HepG2 (cell line): ENCODE results near the gene DNASE2. TPM values are rescaled to one million over a fixed set of nuclear protein-coding genes. Genes with fewer than 3 reads are reported as not detected.

Source experiments
- ATAD3A ChIP-seq: sonication (generic); formaldehyde crosslinking; IDR thresholded peaks from 2 replicates; pipeline ENCODE4 v1.4.0; 2020; ENCODE audit warnings: missing genetic modification reagents
- CHD2 ChIP-seq: IDR thresholded peaks from 2 replicates; pipeline ENCODE4 v1.6.1; 2011; ENCODE audit warnings: low read depth, low read length, improper control_type of control experiment
- ESRRA ChIP-seq: sonication (generic); formaldehyde crosslinking; IDR thresholded peaks from 2 replicates; pipeline ENCODE4 v1.5.1; 2020; ENCODE audit warnings: mild to moderate bottlenecking, low read depth, missing genetic modification reagents
- IRX3 ChIP-seq: sonication (generic); formaldehyde crosslinking; IDR thresholded peaks from 2 replicates; pipeline ENCODE4 v1.8.1; 2023; ENCODE audit warnings: mild to moderate bottlenecking, low read depth, missing genetic modification reagents, borderline replicate concordance
- PHF20 ChIP-seq: sonication (generic); formaldehyde crosslinking; IDR thresholded peaks from 2 replicates; pipeline ENCODE4 v1.5.0; 2020; ENCODE audit warnings: mild to moderate bottlenecking, missing genetic modification reagents
- SKI ChIP-seq: fragments of 450-650 bp; IDR thresholded peaks from one replicate; pipeline ENCODE4 v1.6.1; 2018; ENCODE audit warnings: mild to moderate bottlenecking; ENCODE audit not compliant: partially characterized antibody
- SOX6 ChIP-seq, 2 experiments: fragments of 450-650 bp in 1 of 2; sonication (generic) in 1 of 2; formaldehyde crosslinking in 1 of 2; IDR thresholded peaks; 2 replicates each; pipeline versions ENCODE4 v1.4.0 to v1.6.1; 2017 to 2020; ENCODE audit warnings: antibody characterized with exemption in 1 of 2, mild to moderate bottlenecking in 1 of 2, missing genetic modification reagents in 1 of 2
- TMF1 ChIP-seq: sonication (generic); formaldehyde crosslinking; IDR thresholded peaks from 2 replicates; pipeline ENCODE4 v1.8.1; 2022; ENCODE audit warnings: low read depth, missing genetic modification reagents
- ZNF136 ChIP-seq: sonication (generic); formaldehyde crosslinking; IDR thresholded peaks from 2 replicates; pipeline ENCODE4 v1.8.1; 2022; ENCODE audit warnings: low read depth, mild to moderate bottlenecking, moderate library complexity, missing genetic modification reagents
- ZNF383 ChIP-seq: sonication (generic); formaldehyde crosslinking; IDR thresholded peaks from 2 replicates; pipeline ENCODE4 v1.4.0; 2020; ENCODE audit warnings: missing genetic modification reagents, mild to moderate bottlenecking, borderline replicate concordance
- ZNF703 ChIP-seq: sonication (generic); formaldehyde crosslinking; IDR thresholded peaks from 2 replicates; pipeline ENCODE4 v1.5.1; 2020; ENCODE audit warnings: missing genetic modification reagents, mild to moderate bottlenecking, moderate library complexity, borderline replicate concordance
- polyA plus RNA-seq, 8 experiments: library from polyadenylated mRNA; depleted of rRNA in 3 of 8; stranded (reverse) in 7 of 8; unstranded in 1 of 8; fragments of >200 nt; fragmentation: Illumina TruSeq in 4 of 8; extraction: Trizol in 4 of 8; gene quantifications; 2 replicates each; pipeline versions ENCODE4 v1.2.1 to v1.2.3, GENCODE V29; 2011 to 2016; ENCODE audit warnings: low read depth in 4 of 8, missing spikeins in 1 of 8, mixed read lengths in 1 of 8; ENCODE audit not compliant: insufficient read depth in 1 of 8
- total RNA-seq, 5 experiments: library from RNA; depleted of rRNA; stranded (reverse); fragments of >200 nt; fragmentation: Illumina TruSeq; extraction: Trizol; gene quantifications; 2 replicates each; pipeline ENCODE4 v1.2.3, GENCODE V29; 2016; ENCODE audit warnings: low read depth in 1 of 5
- TF ChIP-seq, protein P1 (sequence below): sonication (generic); formaldehyde crosslinking; IDR thresholded peaks from 2 replicates; pipeline ENCODE4 v1.5.1; 2020; ENCODE audit warnings: missing genetic modification reagents, mild to moderate bottlenecking, borderline replicate concordance
- TF ChIP-seq, protein P2 (sequence below): sonication (generic); formaldehyde crosslinking; conservative IDR thresholded peaks from 2 replicates; pipeline ENCODE4 v1.8.1; 2023; ENCODE audit warnings: missing genetic modification reagents
- TF ChIP-seq, protein P3 (sequence below): sonication (generic); formaldehyde crosslinking; IDR thresholded peaks from 2 replicates; pipeline ENCODE4 v1.5.0; 2020; ENCODE audit warnings: missing genetic modification reagents
- TF ChIP-seq, protein P4 (sequence below): sonication (generic); formaldehyde crosslinking; IDR thresholded peaks from 2 replicates; pipeline ENCODE4 v1.4.0; 2020; ENCODE audit warnings: missing genetic modification reagents, low read depth, mild to moderate bottlenecking, borderline replicate concordance
- TF ChIP-seq, protein P5 (sequence below): IDR thresholded peaks from 2 replicates; pipeline ENCODE4 v1.4.0; 2020; ENCODE audit warnings: mild to moderate bottlenecking, missing genetic modification reagents

Gene DNASE2
- total and polyA plus RNA-seq, 2 of the 13 experiments (the other 11 are each of a cell fraction or from before 2014, with no cell fraction given) = 7.5 to 16.2 TPM

DNA sequence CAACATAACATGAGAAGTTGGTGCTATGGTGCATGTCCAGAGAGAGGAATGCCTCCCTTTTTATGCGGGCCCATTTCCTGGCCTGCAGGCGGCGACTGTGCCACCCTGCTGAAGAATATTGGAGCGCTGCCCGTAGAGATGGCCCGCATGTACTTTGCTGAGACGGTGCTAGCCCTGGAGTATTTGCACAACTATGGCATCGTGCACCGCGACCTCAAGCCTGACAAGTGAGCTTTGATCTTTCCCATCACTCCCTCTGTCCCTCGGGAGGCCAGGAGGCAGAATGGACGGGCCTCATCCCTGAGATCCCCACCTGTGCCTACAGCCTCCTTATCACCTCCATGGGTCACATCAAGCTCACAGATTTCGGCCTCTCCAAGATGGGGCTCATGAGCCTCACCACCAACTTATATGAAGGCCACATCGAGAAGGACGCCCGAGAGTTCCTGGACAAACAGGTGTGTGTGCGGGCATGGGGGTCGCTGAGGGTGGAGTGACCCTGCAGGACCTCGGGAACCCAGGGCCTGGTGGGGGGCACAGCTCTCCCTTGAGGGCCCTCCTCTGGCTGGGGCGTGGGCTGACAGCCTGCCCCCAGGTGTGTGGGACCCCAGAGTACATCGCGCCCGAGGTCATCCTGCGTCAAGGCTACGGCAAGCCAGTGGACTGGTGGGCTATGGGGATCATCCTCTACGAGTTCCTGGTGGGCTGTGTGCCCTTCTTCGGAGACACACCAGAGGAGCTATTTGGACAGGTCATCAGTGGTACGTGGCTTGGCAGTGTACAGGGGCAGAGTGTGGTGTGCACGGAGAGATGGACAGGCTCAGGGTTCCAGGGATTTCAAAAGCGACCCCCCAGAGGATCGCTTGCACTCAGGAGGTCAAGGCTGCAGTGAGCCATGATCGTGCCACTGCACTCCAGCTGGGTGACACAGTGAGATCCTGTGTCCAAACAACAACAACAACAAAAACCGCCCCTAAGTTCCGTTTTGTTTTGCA is 16.2 kb downstream of the DNASE2 start (continued):
- TF ChIP-seq, protein P1, sequence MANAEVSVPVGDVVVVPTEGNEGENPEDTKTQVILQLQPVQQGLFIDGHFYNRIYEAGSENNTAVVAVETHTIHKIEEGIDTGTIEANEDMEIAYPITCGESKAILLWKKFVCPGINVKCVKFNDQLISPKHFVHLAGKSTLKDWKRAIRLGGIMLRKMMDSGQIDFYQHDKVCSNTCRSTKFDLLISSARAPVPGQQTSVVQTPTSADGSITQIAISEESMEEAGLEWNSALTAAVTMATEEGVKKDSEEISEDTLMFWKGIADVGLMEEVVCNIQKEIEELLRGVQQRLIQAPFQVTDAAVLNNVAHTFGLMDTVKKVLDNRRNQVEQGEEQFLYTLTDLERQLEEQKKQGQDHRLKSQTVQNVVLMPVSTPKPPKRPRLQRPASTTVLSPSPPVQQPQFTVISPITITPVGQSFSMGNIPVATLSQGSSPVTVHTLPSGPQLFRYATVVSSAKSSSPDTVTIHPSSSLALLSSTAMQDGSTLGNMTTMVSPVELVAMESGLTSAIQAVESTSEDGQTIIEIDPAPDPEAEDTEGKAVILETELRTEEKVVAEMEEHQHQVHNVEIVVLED = no peak
- TF ChIP-seq ATAD3A (no peak), SKI (peak; percentile 7), ZNF136 (CRISPR knock-in tag) (no peak), TMF1 (no peak), SOX6 (IDR thresholded peaks at IDR 0.05) (no peak), SOX6 (CRISPR knock-in tag; IDR thresholded peaks at IDR 0.05) (no peak), ZNF703 (no peak), ZNF383 (CRISPR knock-in tag) (no peak), ESRRA (CRISPR knock-in tag) (no peak), CHD2 (no peak), PHF20 (CRISPR knock-in tag) (peak; percentile 33; the same call in 1 of the 2 replicates), IRX3 (no peak)
- TF ChIP-seq, protein P2, sequence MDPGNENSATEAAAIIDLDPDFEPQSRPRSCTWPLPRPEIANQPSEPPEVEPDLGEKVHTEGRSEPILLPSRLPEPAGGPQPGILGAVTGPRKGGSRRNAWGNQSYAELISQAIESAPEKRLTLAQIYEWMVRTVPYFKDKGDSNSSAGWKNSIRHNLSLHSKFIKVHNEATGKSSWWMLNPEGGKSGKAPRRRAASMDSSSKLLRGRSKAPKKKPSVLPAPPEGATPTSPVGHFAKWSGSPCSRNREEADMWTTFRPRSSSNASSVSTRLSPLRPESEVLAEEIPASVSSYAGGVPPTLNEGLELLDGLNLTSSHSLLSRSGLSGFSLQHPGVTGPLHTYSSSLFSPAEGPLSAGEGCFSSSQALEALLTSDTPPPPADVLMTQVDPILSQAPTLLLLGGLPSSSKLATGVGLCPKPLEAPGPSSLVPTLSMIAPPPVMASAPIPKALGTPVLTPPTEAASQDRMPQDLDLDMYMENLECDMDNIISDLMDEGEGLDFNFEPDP (CRISPR knock-in tag) = no peak
- TF ChIP-seq, protein P3, sequence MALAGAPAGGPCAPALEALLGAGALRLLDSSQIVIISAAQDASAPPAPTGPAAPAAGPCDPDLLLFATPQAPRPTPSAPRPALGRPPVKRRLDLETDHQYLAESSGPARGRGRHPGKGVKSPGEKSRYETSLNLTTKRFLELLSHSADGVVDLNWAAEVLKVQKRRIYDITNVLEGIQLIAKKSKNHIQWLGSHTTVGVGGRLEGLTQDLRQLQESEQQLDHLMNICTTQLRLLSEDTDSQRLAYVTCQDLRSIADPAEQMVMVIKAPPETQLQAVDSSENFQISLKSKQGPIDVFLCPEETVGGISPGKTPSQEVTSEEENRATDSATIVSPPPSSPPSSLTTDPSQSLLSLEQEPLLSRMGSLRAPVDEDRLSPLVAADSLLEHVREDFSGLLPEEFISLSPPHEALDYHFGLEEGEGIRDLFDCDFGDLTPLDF (CRISPR knock-in tag) = no peak
- TF ChIP-seq, protein P4, sequence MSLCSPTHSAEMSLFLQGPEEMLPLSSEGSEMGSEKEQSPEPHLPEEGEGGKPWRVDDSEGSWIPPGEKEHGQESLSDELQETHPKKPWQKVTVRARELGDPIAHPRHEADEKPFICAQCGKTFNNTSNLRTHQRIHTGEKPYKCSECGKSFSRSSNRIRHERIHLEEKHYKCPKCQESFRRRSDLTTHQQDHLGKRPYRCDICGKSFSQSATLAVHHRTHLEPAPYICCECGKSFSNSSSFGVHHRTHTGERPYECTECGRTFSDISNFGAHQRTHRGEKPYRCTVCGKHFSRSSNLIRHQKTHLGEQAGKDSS (CRISPR knock-in tag) = no peak
- TF ChIP-seq, protein P5, sequence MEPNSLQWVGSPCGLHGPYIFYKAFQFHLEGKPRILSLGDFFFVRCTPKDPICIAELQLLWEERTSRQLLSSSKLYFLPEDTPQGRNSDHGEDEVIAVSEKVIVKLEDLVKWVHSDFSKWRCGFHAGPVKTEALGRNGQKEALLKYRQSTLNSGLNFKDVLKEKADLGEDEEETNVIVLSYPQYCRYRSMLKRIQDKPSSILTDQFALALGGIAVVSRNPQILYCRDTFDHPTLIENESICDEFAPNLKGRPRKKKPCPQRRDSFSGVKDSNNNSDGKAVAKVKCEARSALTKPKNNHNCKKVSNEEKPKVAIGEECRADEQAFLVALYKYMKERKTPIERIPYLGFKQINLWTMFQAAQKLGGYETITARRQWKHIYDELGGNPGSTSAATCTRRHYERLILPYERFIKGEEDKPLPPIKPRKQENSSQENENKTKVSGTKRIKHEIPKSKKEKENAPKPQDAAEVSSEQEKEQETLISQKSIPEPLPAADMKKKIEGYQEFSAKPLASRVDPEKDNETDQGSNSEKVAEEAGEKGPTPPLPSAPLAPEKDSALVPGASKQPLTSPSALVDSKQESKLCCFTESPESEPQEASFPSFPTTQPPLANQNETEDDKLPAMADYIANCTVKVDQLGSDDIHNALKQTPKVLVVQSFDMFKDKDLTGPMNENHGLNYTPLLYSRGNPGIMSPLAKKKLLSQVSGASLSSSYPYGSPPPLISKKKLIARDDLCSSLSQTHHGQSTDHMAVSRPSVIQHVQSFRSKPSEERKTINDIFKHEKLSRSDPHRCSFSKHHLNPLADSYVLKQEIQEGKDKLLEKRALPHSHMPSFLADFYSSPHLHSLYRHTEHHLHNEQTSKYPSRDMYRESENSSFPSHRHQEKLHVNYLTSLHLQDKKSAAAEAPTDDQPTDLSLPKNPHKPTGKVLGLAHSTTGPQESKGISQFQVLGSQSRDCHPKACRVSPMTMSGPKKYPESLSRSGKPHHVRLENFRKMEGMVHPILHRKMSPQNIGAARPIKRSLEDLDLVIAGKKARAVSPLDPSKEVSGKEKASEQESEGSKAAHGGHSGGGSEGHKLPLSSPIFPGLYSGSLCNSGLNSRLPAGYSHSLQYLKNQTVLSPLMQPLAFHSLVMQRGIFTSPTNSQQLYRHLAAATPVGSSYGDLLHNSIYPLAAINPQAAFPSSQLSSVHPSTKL = peak; percentile 72
